Stimulated activated CD4-positive, alpha-beta T cell treated with anti-CD3 and anti-CD28 coated beads, Interleukin-4, amount 100 ng/mL, for 24 hours (primary cell): ENCODE data around the gene TMEM31.
A peak's percentile ranks its signal among the peaks of the same experiment; 100 is the strongest.

Source experiments
- DNase-seq: peaks from one replicate; pipeline ENCODE4 v3.0.0-alpha.2; 2020

The TMEM31 gene

GRCh38 chrX:103710609-103711008, at the start of gene TMEM31:
TMEM31 (plus strand) TSS chrX:103710909; CDS start chrX:103712259, 1,350 bp downstream.
- DNase-seq: no peak

DNA sequence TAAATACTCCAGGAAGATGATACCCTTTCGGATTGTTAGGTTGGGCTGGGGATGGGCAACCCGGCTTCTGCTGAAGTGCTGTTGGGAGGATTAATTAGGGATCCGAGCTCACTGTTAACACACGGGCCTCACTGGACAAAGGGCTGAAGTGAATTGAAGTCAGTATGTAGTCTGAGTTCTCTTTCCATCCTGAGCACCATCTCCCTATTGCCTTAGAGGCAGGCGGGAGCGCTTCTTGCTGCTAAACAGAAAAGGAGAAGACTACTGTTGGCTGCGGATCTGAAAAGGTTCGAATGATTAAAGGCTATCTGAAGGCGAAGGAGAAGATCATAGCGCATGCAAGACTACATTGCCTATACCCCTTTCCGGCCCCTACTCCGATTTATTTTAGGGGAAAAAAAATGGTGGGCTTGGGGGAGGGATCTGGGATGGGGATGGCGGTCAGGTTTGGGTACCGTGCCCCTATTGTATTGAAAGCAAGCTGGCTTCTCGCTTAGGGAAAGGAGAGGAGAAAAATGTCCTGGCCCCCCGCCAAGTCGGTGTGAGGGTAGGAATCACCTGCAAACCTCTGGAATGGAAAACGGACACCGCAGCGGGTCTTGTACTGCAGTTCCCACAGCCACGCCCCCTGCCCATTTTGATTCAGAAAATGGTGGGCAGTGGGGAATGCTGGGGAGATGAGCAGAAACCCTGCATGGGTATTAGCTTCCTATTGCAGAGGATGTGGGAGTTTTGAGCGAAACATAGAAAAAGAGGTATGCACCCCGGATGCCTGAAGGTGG, 46.5 kb upstream of the TMEM31 start:
- no peak for DNase-seq

- no peak for DNase-seq
Measured at GRCh38 chrX:103666202-103667107, 44.3 kb upstream of the TMEM31 start.

DNA sequence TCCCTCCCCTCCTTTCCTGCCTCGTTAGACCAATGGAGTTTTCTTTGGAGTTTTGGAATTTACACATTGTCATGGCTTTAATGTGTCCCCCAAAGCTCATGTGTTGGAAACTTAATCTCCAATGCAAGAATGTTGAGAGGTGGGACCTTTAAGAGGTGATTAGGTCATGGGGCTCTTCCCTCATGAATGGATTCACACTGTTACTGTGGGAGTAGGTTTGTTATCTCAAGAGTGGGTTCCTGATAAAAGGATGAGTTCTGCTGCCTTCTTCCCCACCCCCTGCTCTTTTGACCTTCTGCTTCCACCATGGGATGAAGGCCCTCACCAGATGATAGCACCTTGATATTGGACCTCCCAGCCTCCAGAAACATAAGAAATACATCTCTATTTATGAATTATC, 41.0 kb upstream of the TMEM31 start:
- DNase-seq: no peak

DNA sequence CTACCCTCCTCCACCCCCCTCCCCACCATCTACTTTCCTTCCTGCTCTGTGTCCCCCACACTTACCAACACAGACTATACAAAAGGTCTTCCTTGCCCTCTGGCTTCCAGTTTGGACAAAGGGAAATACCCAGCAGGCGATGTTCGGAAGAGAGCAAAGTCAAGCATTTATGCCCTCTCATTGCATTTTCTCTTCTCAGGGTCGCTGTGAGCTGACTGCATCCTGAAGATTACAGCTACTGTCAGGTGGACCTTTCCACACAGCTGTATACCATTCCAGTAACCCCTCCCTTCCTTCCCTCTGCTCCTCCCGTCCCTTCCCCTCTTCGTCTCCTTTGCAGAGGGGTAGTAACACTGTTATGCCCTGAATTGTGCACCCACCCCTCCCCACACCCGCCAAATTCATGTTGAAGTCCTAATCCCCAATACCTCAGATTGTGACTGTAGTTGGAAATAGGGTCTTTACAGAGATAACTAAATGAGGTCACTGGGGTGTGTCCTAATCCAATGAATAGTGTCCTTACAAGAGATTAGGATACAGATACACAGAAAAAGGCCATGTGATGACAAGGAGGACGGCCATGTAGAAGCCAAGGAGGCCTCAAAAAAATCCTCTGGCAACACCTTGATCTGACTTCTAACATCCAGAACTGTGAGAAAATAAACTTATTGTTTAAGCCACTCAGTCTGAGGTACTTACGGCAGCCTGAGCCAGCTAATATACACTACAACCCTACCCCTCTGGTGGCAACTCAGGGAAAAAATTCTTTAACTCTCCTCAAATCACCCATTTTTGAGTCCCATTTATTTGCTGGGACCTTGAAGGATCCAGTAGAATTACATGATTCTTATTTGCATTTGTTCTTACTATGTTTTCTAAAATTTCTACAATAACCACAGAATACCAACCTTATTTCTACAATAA, 35.9 kb upstream of the TMEM31 start:
- no peak for DNase-seq

GRCh38 chrX:103678199-103678993, 32.3 kb upstream of the TMEM31 start:
- DNase-seq: no peak

DNA sequence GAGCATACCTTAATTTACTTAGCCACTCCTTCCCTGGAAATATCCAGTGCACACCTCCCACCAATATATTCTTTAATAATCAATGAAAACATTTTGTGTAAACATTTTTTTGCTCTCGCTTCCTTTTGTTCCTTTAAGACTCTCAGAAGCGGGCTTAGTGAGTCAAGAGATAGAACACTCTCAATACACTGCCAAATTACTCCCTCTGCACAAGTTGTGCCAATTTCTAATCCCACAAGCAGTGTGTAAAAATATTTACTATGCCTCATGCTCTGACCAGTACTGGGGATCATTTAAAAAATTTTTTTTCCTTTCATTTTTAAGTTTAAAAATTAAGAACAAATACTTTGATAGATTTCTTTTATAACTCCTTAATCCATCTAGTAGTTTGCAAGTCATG, 29.3 kb upstream of the TMEM31 start:
- no peak for DNase-seq

DNA sequence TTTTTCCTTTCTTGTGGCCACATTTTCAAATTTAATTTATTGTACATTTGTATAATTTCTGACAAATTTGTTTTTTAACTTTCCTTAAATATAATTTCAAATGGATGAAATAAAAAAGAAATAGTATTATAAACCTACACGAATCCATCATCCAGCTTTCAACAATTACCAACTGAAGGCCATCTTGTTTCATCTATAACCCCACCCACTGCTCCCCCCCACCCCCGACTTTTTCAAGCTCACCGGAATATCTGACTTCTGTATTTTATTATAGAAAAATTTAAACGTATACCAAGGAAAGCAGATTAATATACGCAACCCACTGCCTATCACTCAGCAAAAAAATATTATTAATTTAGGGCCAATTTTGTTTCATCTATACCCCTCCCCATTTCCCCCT, 25.3 kb upstream of the TMEM31 start:
- no peak for DNase-seq

DNA sequence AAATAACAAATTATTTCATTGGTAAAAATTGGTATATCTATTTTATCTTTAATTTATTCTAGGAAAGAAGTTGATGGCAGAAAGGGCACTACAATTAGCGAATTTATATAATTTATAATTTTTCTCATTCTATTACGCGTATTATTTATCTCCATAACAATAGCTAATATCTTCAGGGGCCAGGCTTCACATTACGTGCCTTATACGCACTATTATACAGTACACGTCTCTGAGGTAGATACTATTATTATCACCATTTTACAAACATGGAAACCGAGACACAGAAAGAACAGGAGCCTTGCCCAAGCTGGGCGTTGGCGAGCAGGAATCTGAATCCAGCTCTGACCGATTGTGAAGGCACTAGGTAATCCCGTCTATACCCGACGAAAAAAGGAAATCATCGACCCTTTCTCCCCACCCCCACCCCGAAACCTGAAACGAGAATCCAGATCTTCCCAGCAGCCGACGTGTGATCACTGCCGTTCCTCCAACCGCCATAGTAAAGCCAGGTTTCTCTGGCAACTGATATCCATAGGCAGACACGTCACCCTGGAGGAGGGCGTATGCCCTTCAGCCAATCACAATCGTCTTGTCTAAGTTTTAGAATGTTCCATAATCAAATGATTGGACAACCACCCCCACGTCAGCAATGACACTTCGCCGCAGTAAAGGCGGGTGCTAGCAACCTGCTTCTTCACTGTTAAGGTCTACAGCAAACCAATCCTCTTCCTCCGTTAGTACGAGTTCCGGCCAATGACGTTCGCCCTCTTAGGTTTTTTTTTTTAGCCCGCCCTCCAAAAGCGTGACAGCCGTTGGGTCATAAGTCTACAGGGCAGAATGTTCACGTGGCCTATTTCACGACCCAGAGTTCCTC, 24.3 kb upstream of the TMEM31 start, which contains the start of gene MORF4L2:
Gene MORF4L2 (minus strand): TSS at position 501 of the 874 bp plus-strand sequence. CDS start 9,672 bp downstream, outside the sequence.
- peak; percentile 87 for DNase-seq

DNA sequence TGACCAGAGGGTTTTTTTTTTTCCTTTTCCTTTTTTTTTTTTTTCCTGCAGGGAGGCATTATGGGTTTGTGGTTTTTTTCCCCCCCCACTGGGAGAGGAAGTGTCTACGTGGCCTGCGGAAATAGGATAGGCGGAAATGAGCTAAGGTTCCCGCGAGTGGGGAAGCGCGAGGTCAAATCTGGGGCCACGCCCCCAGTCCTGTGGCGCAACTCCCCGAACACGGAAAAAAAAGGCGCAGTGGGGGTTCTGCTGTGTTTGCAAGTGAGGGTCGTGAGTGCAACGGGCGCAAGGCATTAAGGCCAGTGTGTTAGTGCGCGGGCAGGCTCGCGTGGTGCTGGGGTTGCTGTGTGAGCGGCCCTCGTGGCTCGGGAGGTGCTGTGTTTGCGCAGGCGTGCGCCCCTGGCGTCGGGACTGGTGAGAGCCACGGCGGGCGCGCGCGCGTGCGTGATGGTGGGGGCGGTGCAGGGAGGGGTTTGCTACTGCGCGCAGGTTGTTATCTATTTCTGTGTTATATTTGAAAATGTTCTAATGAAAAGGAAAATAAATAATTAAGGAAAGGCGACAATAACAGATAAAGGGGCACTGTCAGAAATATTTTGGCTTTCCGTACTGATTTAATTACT, 23.5 kb upstream of the TMEM31 start:
- DNase-seq: peak; percentile 87

- peak; percentile 51 for DNase-seq
Measured at GRCh38 chrX:103687696-103688201, 23.0 kb upstream of the TMEM31 start.

- DNase-seq: peak; percentile 4
Measured at GRCh38 chrX:103688946-103689345, 21.8 kb upstream of the TMEM31 start.

DNA sequence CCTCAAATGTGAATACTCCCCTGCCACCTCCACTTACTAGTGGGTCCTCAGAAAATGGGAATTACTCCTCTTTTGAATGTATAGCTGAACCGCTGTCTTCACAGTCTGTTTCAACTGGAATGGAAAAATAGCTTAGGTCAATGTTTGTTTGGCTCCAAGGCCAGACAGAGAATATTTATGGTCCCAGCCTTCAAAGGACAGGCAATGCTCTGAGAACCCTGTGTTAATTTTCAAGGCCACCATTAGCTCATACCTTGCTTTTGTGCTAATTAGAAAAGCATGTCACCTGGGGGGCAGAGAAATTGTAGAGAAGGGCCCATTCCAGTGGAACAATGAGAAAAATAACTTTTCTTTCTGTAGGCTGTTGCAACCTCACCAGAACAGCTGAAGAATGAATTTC, 19.6 kb upstream of the TMEM31 start:
- no peak for DNase-seq

- DNase-seq: no peak
Measured at GRCh38 chrX:103697687-103698086, 13.0 kb upstream of the TMEM31 start.

DNA sequence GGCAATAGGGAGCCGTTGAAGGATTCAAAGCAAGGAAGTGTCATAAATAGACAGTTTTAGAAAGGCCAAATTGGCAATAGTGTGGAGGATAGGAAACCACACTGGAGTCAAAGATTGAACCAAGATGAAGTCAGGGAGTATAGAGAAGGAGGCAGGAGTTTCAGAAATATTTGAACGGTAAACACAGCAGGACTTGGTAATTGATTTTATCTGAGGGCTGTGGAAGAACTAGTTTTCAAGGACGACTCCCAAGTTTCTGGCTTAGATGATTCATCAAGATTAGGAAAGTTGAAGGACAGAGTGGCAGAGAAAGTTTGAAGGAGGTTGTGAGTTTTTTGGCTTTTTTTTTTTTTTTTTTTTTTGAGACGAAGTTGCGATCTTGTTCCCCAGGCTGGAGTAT, 11.5 kb upstream of the TMEM31 start:
- no peak for DNase-seq

GRCh38 chrX:103704863-103705262, 5.8 kb upstream of the TMEM31 start:
- DNase-seq: no peak

DNA sequence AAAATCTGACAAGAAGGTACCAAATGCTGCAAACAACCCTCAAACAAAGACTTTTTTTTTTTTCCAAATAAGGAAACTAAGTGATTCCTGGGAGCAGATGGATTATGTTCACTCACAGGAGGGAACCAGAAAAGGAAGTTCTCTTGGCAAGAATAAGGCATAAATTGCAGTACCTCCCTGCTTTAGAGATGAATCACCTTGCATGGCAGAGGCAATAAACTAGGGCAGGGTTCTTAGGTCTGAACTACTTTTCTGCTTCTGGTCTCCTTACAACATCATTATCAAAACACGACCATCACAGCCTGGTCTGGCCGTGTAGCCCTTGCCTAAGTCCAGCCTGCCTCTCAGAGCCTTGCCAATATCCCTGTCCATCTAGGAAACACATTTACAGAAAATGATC, 6.3 kb downstream of the TMEM31 start:
- no peak for DNase-seq

DNA sequence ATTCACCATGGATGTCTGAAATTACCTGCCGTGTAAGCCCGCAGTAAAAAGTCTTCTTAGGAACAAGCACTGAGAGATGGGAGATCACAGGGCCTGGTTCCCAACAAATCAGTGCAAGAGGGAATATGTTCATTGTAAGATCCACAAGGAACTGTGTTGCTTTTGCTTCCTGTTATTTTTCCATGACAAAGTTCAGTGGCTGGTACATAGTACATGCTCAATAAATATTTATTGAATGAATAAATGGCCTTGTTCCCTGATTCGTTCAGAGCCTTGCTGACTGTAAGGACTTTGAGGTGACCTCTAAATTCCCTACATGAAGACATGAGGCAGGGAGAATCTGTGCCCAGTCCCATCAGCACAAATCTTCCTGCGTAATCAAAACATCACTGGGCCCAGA, 7.4 kb downstream of the TMEM31 start:
- no peak for DNase-seq

- DNase-seq: no peak
Measured at GRCh38 chrX:103722505-103722904, 11.8 kb downstream of the TMEM31 start.

- DNase-seq: no peak
Measured at GRCh38 chrX:103726477-103726876, 15.8 kb downstream of the TMEM31 start.
